ENCODE results near the gene PAX2.

DNA sequence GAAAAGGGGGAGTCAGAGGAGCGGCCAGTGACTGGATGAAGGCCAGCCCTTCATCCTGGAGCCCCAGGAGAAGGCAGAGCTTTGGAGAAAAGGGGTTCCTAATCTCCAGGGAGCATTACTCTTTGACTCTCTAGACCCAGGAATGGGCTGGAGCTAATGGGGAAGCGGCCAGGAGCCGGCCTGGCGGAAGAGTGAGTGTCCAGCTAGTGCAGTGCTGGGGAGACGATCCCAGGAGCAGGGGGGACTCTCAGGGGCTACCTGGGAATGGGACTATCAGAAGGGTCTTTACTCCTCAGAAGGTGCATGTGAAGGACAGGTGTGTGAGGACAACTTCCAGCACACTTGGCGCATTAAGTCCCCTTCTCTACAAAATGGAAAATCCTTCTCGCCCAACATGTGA lies 2.4 kb upstream of the PAX2 start:
- no peak for TF ChIP-seq CTCF (IDR thresholded peaks at IDR 0.05)
- no peak for TF ChIP-seq POLR2A (IDR thresholded peaks at IDR 0.05)

Measured in adrenal gland (tissue), 5 donors.